HG03439 (cell line): ENCODE data around the gene PRIM2.
"Not testable (repeated sequence)": the region's sequence is repeated elsewhere in the genome, so short reads cannot be mapped to it uniquely, and the experiment has no call there.

Experiments used
- ATAC-seq: cut with Tn5 transposase; IDR thresholded peaks from one replicate; pipeline ENCODE4 v1.9.1; 2021; ENCODE audit warnings: mild to moderate bottlenecking, moderate library complexity; ENCODE audit not compliant: unreplicated experiment

The PRIM2 gene

GRCh38 chr6:57443181-57443580, 125.8 kb downstream of the PRIM2 start:
- not testable (repeated sequence) for ATAC-seq

- not testable (repeated sequence) for ATAC-seq
These were observed 127.4 kb downstream of the PRIM2 start for GRCh38 chr6:57444787-57445186.

- ATAC-seq, result not testable (repeated sequence)
These were observed 127.9 kb downstream of the PRIM2 start for GRCh38 chr6:57445379-57445778.

DNA sequence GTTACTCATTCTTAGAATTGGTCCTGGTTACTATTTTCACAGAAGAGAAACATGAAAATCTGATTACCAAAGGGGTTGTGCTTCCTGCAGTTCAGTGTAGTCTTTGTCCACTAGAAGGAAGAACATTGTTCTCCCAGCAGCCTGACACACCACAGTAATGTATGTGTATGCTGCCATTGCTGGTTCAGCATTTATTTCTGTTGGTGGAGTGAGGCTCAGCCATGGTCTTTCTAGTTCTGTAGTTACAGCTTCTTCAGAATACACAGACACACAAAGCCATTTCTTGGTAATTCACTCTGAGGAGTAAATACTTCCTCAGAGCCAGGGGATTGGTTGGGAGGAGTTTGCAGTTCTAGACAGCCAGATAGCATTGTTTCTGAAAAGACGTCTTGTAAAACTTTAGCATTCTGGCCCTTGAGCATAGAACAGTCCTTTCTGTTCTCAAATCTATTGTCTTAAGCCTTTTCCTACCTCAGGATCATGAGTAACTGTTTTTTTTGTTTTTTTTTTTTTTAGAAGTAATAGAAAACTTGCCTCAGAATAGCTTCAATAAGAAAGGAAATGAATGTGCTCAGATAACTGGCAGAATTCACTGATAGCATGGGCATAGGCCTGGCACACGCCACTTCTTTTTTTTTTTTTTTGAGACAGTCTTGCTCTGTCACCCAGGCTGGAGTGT, 128.5 kb downstream of the PRIM2 start:
- ATAC-seq, result not testable (repeated sequence)

DNA sequence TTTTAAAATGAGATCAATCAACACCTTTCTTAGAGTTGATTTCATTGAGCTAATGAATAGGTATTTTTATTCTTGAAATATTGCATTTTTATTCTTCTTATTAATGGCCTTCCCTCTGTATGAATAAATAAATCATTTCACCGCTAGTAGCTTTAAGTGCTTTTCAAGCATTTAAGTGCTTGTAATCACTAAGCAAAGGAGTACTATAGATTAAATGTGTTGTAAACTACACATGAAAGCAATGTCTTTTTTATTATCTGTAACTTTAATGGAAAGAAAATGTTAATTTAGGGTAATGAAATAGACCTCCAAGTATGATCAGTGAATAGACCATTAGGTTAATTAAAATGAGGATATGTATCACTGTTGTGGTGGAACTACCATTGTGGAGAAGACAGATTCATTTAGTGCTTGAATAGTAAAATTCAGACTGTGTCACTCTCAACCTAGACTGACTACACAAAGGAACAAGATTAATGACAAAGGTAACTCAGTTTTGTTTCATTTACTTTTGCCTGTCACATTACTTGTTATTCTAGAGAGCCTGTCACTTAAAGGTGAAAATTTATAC, 132.2 kb downstream of the PRIM2 start:
- ATAC-seq, result not testable (repeated sequence)

GRCh38 chr6:57459781-57460180, 142.4 kb downstream of the PRIM2 start:
- ATAC-seq, result not testable (repeated sequence)

GRCh38 chr6:57461022-57461421, 143.6 kb downstream of the PRIM2 start:
- ATAC-seq, result not testable (repeated sequence)

DNA sequence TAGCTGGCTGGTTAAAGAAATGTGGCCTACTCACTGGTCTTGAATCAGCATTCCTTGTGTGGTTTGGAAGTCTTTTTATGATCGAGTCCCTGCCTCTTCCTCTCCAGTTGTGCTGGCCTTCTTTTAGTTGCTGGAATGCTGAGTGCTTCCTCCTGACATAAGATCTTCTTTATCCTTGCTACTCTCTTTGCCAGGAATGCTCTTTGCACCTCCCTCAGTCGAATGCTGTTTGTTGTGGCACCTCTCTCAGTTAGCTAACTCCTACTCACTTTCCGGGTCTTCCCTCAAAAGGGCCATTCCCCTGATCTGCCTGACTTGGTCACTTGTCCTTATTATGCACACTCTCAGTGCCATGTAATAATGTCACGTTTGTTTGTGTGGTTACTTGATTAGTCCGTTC, 146.4 kb downstream of the PRIM2 start:
- not testable (repeated sequence) for ATAC-seq

DNA sequence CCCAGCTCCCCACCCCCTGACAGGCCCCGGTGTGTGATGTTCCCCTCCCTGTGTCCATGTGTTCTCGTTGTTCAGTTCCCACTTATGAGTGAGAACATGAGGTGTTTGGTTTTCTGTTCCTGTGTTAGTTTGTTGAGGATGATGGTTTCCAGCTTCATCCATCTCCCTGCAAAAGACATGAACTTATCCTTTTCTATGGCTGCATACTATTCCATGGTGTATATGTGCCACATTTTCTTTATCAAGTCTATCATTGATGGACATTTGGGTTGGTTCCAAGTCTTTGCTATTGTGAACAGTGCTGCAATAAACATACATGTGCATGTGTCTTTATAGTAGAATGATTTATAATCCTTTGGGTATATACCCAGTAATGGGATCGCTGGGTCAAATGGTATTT, 148.5 kb downstream of the PRIM2 start:
- ATAC-seq, result not testable (repeated sequence)

DNA sequence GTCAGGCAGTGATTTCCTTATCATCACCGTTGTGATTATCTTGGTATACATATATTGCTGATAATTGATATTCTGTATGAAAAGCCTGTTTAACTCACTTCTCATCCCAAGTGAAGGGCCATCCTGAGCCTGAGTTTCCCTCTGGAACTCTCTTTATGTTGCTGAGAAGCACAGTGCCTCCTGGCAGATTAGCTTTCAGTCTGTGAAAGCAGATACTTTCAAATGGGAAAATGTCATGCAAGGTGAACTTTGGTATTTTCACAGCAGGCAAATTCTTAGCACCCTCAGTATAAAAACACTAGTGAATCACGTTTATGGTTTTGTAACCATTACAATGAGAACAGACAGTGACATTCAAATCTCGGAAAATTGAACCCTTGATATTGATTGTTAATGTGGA, 151.6 kb downstream of the PRIM2 start:
- no peak for ATAC-seq

- not testable (repeated sequence) for ATAC-seq
These were observed 152.7 kb downstream of the PRIM2 start for GRCh38 chr6:57470148-57470547.

GRCh38 chr6:57471314-57471864, 154.0 kb downstream of the PRIM2 start:
- not testable (repeated sequence) for ATAC-seq

GRCh38 chr6:57472861-57473362, 155.5 kb downstream of the PRIM2 start:
- ATAC-seq, result not testable (repeated sequence)

GRCh38 chr6:57474862-57475475, 157.5 kb downstream of the PRIM2 start:
- ATAC-seq, result not testable (repeated sequence)

DNA sequence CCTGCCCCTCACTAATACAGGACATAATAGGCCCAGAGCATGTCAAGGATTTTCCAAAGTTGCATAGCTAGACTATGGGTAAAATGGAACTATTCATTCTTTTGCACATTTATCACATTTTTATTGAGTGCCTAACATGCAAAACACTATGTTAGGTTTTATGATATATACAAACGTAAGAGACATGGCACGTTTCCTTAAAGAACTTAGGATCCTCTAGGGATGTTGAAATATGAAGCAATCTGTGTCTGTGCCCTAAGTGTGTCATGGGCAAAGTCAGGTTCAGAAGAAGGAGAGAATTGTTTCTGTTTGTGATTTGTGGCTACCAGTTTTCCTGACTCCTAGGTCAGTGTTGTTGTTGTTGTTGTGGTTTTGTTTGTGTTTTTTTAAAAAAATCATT, 158.2 kb downstream of the PRIM2 start:
- ATAC-seq, result not testable (repeated sequence)

DNA sequence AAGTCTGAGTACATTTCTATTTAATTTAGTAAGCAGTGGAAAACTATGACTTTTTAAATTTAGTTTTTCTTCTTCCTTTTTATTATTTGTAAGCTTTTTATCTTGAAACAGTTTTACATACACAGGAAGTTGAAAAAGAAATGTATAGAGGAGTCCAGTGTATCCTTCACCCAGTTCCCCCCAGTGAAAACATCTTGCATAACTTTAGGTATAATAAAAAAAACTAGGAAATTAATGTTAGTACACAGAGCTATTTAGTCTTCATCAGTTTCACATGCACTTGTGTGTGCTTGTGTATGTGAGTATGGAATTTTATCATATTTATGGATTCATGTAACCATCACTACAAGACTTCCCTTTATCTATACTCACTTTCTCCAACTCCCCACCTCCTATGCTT, 162.8 kb downstream of the PRIM2 start:
- ATAC-seq, result not testable (repeated sequence)

GRCh38 chr6:57481121-57481520, 163.7 kb downstream of the PRIM2 start:
- ATAC-seq, result not testable (repeated sequence)

- not testable (repeated sequence) for ATAC-seq
These were observed 165.0 kb downstream of the PRIM2 start for GRCh38 chr6:57482471-57482870.

DNA sequence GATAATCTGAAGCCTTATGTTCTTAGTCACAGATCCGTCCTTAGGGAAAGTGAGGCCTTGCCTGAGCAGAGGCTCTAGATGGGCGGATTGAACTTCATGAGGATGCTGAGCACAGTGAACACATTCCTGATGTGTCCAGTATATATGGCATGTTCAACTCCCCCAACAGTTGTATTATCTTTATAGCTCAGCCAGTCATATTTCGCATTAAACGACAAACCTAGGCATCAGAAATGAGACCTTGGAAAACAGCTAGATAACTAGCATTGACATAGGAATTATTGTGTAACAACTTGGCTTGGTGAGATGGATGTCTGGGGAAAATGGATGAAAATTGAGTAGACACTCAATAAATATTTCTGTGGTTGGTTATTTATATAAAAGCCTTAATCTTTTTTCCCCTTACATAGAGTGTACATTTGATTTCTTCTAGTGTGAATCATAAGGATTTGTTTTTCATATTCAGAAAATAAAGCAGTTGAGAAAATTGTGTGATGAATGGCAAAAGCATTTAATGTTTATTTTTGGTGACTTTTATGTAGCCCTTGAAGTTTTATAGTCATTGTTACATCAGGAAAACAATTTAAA, 169.2 kb downstream of the PRIM2 start:
- not testable (repeated sequence) for ATAC-seq

DNA sequence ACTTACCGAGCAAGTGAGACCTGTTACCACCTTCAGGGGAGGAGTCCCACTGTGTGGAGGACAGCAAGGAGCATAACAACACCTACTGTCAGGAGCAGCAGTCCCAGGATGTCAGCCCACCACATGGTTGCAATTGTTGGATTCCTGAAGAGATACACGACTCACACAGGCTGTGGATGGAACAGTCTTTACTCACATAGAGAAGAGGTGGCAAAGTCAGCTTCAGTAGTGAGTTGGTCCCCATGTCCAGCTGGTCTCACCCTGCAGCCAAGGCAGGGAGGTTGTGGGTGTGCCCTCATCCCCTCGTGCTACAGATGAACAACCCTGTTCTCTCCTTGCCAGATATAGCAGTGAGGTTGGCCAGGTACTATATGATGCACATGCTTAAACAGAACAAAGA, 171.1 kb downstream of the PRIM2 start:
- not testable (repeated sequence) for ATAC-seq

DNA sequence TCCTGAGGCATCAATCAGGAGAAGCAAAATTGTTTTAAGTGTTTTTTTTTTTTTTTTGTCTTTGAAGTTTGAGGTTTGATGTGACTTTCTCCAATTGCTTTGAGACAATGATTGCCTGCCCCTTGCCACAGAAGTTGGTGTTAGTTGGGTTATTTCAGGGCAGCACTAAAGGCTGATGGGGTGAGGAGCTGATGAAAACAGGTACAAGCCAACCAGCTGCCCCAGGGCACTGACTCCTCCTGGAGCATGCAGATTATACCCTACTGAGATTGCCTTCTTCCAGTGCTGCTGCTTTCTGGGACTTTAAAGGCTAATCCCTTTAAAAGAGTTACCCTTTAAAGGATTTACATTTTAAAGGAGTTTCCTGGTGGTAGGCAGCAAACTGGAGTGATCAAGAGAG, 172.5 kb downstream of the PRIM2 start:
- not testable (repeated sequence) for ATAC-seq
